Tibial artery (tissue), 4 donors: ENCODE measurements around the gene IGDCC3.

ENCODE experiments used
- DNase-seq, 2 donors: peaks; one replicate each; pipeline ENCODE4 v3.0.0-alpha.2; 2019
- H3K27ac ChIP-seq, 2 donors: fragments of 200-600 bp; sonication (generic) in 1 of 2; 1 replicate in 1 of 2; 2 replicates in 1 of 2; pipeline ENCODE4 v1.5.1; 2018 to 2019; ENCODE audit warnings: mild to moderate bottlenecking in 1 of 2
- H3K27me3 ChIP-seq, 2 donors: fragments of 200-600 bp; sonication (generic) in 1 of 2; one replicate each; pipeline versions ENCODE4 v1.5.1 to v1.6.0; 2016 to 2019
- H3K36me3 ChIP-seq, 3 donors: fragments of 200-600 bp; sonication (generic) in 2 of 3; one replicate each; pipeline ENCODE4 v1.5.1; 2016 to 2019; ENCODE audit warnings: mild to moderate bottlenecking in 2 of 3
- H3K4me1 ChIP-seq, 4 donors: fragments of 200-600 bp; sonication (generic) in 2 of 4; 1 replicate in 3 of 4; 2 replicates in 1 of 4; pipeline ENCODE4 v1.5.1; 2016 to 2019
- H3K4me3 ChIP-seq, 2 donors: fragments of 200-600 bp; sonication (generic) in 1 of 2; 1 replicate in 1 of 2; 2 replicates in 1 of 2; pipeline ENCODE4 v1.5.1; 2018 to 2019; ENCODE audit warnings: mild to moderate bottlenecking in 2 of 2
- H3K9me3 ChIP-seq, 3 donors: fragments of 200-600 bp; sonication (generic) in 1 of 3; one replicate each; pipeline ENCODE4 v1.5.1; 2016 to 2019
- intact Hi-C: fragments of 100-400 bp; cut with DNase I; formaldehyde crosslinking; loops from one replicate; pipeline ENCODE4 v1.15.0; 2023; ENCODE audit warnings: low total_unique reads
- TF ChIP-seq, protein P1 (sequence below), 2 experiments: fragments of 200-600 bp in 1 of 2; fragments of 450-650 bp in 1 of 2; IDR thresholded peaks; one replicate each; pipeline ENCODE4 v1.5.1; 2017 to 2019; ENCODE audit warnings: antibody characterized with exemption in 2 of 2, mild to moderate bottlenecking in 1 of 2, moderate library complexity in 1 of 2

Gene IGDCC3

DNA sequence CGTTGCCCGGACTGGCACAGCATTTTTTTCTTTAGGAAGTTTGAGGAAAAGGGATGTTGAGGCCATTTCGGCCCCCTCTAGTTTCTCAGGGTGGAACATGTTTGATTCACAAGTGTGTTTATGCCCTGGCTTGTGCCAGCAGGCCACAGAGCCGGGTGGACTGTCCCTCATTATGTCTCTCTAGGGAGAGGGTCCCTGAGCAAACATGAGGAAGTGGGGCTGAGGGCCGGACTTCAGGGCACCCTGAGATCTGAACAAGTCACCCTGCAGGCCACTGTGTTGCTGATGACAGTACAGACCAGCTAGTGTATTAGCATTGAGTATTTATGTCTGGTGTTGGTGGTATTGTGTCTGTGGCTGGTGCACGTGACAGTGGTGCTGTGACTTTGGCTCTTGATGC lies 38.4 kb downstream of the IGDCC3 start:
- no peaks in the 10 kb centered on the region for H3K4me1 ChIP-seq
- intact Hi-C loops, result no loop called here
- H3K4me3 ChIP-seq, result no peak overlapping the region

GRCh38 chr15:65338823-65339222 lies 39.0 kb downstream of the IGDCC3 start:
- no peak for DNase-seq
- peaks cover 0 to 65% of the 10 kb centered on the region in 2 donors for H3K27me3 ChIP-seq
- H3K27ac ChIP-seq, result no peak overlapping the region
- H3K9me3 ChIP-seq, result no peaks in the 10 kb centered on the region
- intact Hi-C loops, result no loop called here
- H3K4me3 ChIP-seq, result no peak overlapping the region
- H3K36me3 ChIP-seq, result no peaks in the 10 kb centered on the region
- TF ChIP-seq, protein P1, sequence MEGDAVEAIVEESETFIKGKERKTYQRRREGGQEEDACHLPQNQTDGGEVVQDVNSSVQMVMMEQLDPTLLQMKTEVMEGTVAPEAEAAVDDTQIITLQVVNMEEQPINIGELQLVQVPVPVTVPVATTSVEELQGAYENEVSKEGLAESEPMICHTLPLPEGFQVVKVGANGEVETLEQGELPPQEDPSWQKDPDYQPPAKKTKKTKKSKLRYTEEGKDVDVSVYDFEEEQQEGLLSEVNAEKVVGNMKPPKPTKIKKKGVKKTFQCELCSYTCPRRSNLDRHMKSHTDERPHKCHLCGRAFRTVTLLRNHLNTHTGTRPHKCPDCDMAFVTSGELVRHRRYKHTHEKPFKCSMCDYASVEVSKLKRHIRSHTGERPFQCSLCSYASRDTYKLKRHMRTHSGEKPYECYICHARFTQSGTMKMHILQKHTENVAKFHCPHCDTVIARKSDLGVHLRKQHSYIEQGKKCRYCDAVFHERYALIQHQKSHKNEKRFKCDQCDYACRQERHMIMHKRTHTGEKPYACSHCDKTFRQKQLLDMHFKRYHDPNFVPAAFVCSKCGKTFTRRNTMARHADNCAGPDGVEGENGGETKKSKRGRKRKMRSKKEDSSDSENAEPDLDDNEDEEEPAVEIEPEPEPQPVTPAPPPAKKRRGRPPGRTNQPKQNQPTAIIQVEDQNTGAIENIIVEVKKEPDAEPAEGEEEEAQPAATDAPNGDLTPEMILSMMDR (IDR thresholded peaks at IDR 0.05), result no peak
- no peaks in the 10 kb centered on the region for H3K4me1 ChIP-seq

More for the DNA sequence above, 38.4 kb downstream of the IGDCC3 start:
- TF ChIP-seq, protein P1 (IDR thresholded peaks at IDR 0.05), result no peak
- no peak for DNase-seq
- no peaks in the 10 kb centered on the region for H3K9me3 ChIP-seq
- no peak overlapping the region for H3K27ac ChIP-seq
- H3K27me3 ChIP-seq, result peaks cover 0 to 62% of the 10 kb centered on the region in 2 donors
- no peaks in the 10 kb centered on the region for H3K36me3 ChIP-seq

- no peak for DNase-seq
- Histone ChIP-seq H3K4me1 (no peaks in the 10 kb centered on the region), H3K4me3 (no peak overlapping the region), H3K36me3 (no peaks in the 10 kb centered on the region), H3K27me3 (peaks cover 0 to 66% of the 10 kb centered on the region in 2 donors), H3K27ac (no peak overlapping the region), H3K9me3 (no peaks in the 10 kb centered on the region)
- TF ChIP-seq, protein P1 (IDR thresholded peaks at IDR 0.05), result no peak
- intact Hi-C loops, result no loop called here
Observed at GRCh38 chr15:65338366-65338765, 39.4 kb downstream of the IGDCC3 start.

- H3K27me3 ChIP-seq, result peaks cover 0 to 67% of the 10 kb centered on the region in 2 donors
- no peak for DNase-seq
- H3K36me3 ChIP-seq, result no peaks in the 10 kb centered on the region
- no peak overlapping the region for H3K4me3 ChIP-seq
- intact Hi-C loops, result no loop called here
- TF ChIP-seq, protein P1 (IDR thresholded peaks at IDR 0.05), result no peak
- no peaks in the 10 kb centered on the region for H3K9me3 ChIP-seq
- H3K27ac ChIP-seq, result no peak overlapping the region
- H3K4me1 ChIP-seq, result no peaks in the 10 kb centered on the region
Observed at GRCh38 chr15:65337436-65338070, 40.2 kb downstream of the IGDCC3 start.

DNA sequence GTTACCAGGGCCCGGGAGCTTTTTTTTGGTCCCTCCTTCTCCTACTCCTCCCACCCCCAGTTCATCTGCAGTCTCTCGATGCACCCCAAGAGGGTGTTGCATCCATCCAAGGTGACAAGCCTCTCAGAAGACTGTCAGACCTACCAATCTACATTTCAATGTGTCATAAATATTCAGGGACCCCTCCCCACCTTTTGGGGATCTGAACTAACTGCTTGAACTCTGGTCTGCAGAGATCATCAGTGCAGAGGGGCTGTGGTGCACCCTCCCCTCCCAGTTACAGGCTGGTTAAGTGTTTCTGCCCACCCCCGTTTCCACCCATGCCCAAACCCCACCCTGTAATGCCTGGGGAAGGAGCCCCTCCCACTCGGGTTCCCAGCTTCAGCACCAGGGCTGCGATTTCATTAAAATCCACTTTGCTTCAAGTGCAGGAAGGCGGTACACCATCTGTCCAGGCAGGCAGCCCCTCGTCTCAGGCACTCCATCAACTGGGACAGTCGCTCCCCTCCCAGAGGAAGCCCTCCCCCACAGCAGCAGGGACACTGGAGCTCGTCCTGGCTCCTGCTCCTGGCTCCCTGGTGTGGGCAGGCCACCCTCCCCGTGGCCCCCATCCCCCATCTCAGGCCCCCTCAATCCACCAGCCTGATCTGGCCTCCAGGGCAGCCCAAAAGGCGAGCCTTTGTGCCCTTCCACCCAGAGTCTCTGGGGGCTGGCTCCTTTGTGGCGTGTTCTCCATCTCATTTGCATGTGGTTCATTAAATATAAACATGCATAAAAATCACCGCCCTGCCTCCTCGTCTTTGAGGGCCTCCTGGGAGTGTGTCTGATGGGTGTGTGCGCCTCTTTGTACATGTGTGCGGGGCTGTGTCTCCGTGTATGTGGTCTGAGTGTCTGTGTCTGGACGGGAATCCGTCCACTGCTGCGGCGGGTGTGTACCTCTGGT lies 41.0 kb downstream of the IGDCC3 start:
- H3K4me3 ChIP-seq, result no peak overlapping the region
- H3K4me1 ChIP-seq, result no peaks in the 10 kb centered on the region
- peaks cover 0 to 69% of the 10 kb centered on the region in 2 donors for H3K27me3 ChIP-seq
- intact Hi-C loops, result no loop called here
- H3K27ac ChIP-seq, result no peak overlapping the region
- TF ChIP-seq, protein P1 (IDR thresholded peaks at IDR 0.05), result no peak
- no peaks in the 10 kb centered on the region for H3K36me3 ChIP-seq
- no peaks in the 10 kb centered on the region for H3K9me3 ChIP-seq
- no peak for DNase-seq
